ENCODE measurements around the gene NGEF. TPM values are rescaled to one million over a fixed set of nuclear protein-coding genes. Genes with fewer than 3 reads are reported as not detected.
A peak's percentile ranks its signal among the peaks of the same experiment; 100 is the strongest.

Gene NGEF
- total RNA-seq, 2 experiments from 2014 or later: not detected

DNA sequence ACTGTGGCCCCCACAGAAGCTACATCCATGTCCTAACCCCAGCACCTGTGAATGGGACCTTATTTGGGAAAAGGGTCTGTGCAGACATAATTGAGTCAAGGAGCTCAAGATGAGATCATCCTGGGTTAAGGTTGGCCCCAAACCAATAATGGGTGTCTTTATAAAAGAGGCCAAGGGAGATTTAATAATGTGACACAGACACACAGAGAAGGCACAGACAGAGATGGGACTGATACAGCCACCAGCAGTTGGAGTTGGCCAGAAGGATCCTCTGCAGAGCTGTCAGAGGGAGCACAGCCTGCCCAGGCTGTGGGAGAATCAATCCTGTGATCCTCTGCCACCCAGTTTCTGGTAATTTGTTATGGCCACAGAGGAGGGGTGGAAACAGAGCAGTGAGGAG lies 116.9 kb downstream of the NGEF start:
- H3K4me1 Mint-ChIP-seq (ENCODE audit: low read depth): no peaks in the 10 kb centered on the region
- no peaks in the 10 kb centered on the region for H3K4me1 ChIP-seq (ENCODE audit: insufficient read depth, low read length)
- POLR2A ChIA-PET: no interaction called here

DNA sequence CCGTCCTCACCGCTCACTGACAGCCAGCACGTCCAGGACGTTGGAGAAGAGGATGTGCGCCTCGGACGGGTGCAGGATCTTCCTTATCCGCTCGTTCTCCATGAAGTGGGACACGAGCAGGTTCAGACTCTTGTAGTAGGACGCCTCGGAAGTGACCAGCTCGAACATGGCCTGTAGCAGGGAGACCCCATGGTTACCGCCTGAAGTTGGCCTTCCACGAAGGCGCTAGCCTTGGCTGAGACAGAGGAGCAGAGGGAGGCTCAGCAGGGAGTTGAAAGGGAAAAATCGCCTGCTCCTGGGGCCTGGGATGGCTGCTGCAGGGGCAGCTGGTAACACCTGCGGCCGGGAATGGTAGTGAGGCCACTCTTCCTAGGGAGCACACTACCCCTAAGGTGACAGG lies 118.3 kb downstream of the NGEF start:
- Mint-ChIP-seq H3K36me3 (ENCODE audit: low read depth) (no peaks in the 10 kb centered on the region), H3K27me3 (peaks cover 25% of the 10 kb centered on the region), H3K9me3 (no peaks in the 10 kb centered on the region), H3K4me3 (no peak overlapping the region), H3K27ac (no peak overlapping the region), H3K4me1 (ENCODE audit: low read depth) (no peaks in the 10 kb centered on the region)
- no peaks in the 10 kb centered on the region for H3K9me3 ChIP-seq (ENCODE audit: control insufficient read depth in 1 of 2, insufficient read depth in 1 of 2, low read length in 2 of 2)
- H3K27me3 ChIP-seq (ENCODE audit: control insufficient read depth in 1 of 2, insufficient read depth in 2 of 2, low read length in 2 of 2): peaks cover 3 to 13% of the 10 kb centered on the region in 2 experiments
- no peak for ATAC-seq (ENCODE audit: poor library complexity)
- H3K4me3 ChIP-seq (ENCODE audit: low read length): no peak overlapping the region
- H3K36me3 ChIP-seq (ENCODE audit: insufficient read depth, low read length): no peaks in the 10 kb centered on the region
- H3K27ac ChIP-seq (ENCODE audit: low read depth in 1 of 2, low read length in 2 of 2): no peak overlapping the region
- ChIA-PET CTCF (no interaction called here), POLR2A (no interaction called here)
- TF ChIP-seq, protein P1, sequence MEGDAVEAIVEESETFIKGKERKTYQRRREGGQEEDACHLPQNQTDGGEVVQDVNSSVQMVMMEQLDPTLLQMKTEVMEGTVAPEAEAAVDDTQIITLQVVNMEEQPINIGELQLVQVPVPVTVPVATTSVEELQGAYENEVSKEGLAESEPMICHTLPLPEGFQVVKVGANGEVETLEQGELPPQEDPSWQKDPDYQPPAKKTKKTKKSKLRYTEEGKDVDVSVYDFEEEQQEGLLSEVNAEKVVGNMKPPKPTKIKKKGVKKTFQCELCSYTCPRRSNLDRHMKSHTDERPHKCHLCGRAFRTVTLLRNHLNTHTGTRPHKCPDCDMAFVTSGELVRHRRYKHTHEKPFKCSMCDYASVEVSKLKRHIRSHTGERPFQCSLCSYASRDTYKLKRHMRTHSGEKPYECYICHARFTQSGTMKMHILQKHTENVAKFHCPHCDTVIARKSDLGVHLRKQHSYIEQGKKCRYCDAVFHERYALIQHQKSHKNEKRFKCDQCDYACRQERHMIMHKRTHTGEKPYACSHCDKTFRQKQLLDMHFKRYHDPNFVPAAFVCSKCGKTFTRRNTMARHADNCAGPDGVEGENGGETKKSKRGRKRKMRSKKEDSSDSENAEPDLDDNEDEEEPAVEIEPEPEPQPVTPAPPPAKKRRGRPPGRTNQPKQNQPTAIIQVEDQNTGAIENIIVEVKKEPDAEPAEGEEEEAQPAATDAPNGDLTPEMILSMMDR (IDR thresholded peaks at IDR 0.05): no peak
- intact Hi-C loops (cut with DNase I, micrococcal nuclease): no loop called here
- peak in 1 of 14 experiments; percentile 12 for DNase-seq
- H3K4me1 ChIP-seq (ENCODE audit: insufficient read depth, low read length): no peaks in the 10 kb centered on the region

More for the DNA sequence above, 116.9 kb downstream of the NGEF start:
- no peak overlapping the region for H3K27ac ChIP-seq (ENCODE audit: low read depth in 1 of 2, low read length in 2 of 2)
- ATAC-seq (ENCODE audit: poor library complexity) (no peak), DNase-seq (no peak)
- no peak overlapping the region for H3K27ac Mint-ChIP-seq
- H3K4me3 ChIP-seq (ENCODE audit: low read length): no peak overlapping the region
- no peaks in the 10 kb centered on the region for H3K36me3 Mint-ChIP-seq (ENCODE audit: low read depth)
- no peaks in the 10 kb centered on the region for H3K9me3 Mint-ChIP-seq
- peaks cover under 1 to 8% of the 10 kb centered on the region in 2 experiments for H3K27me3 ChIP-seq (ENCODE audit: control insufficient read depth in 1 of 2, insufficient read depth in 2 of 2, low read length in 2 of 2)
- peaks cover 19% of the 10 kb centered on the region for H3K27me3 Mint-ChIP-seq
- CTCF ChIA-PET: no interaction called here
- H3K36me3 ChIP-seq (ENCODE audit: insufficient read depth, low read length): no peaks in the 10 kb centered on the region
- intact Hi-C loops (cut with DNase I, micrococcal nuclease): no loop called here
- TF ChIP-seq, protein P1 (IDR thresholded peaks at IDR 0.05): no peak
- peaks cover 0 to 3% of the 10 kb centered on the region in 2 experiments for H3K9me3 ChIP-seq (ENCODE audit: control insufficient read depth in 1 of 2, insufficient read depth in 1 of 2, low read length in 2 of 2)
- no peak overlapping the region for H3K4me3 Mint-ChIP-seq

DNA sequence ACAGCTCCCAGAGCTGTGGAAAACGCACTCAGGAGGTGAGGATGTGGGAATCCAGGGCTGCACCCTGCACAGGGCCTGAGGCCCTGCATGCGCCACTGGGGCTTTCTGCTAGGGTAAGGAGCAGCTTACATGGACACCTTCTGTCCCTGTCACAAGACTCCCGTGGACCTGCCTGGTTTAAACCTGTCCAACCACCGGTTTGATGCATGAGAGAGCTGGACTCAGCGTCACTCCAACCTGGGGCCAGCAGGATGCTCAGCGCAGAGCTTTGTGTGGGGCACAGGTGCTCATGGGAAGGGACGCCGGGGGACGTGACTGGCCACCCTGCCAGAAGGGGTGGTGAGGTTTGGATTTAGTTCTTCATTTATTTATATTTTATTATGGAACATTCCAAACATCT lies 118.8 kb downstream of the NGEF start:
- no peak overlapping the region for H3K27ac Mint-ChIP-seq
- Histone ChIP-seq H3K27ac (ENCODE audit: low read depth in 1 of 2, low read length in 2 of 2) (no peak overlapping the region), H3K9me3 (ENCODE audit: control insufficient read depth in 1 of 2, insufficient read depth in 1 of 2, low read length in 2 of 2) (no peaks in the 10 kb centered on the region), H3K4me1 (ENCODE audit: insufficient read depth, low read length) (no peaks in the 10 kb centered on the region), H3K27me3 (ENCODE audit: control insufficient read depth in 1 of 2, insufficient read depth in 2 of 2, low read length in 2 of 2) (peaks cover 3 to 13% of the 10 kb centered on the region in 2 experiments), H3K4me3 (ENCODE audit: low read length) (no peak overlapping the region), H3K36me3 (ENCODE audit: insufficient read depth, low read length) (no peaks in the 10 kb centered on the region)
- no peak overlapping the region for H3K4me3 Mint-ChIP-seq
- intact Hi-C loops (cut with DNase I, micrococcal nuclease): no loop called here
- DNase-seq: no peak
- H3K27me3 Mint-ChIP-seq: peaks cover 26% of the 10 kb centered on the region
- ATAC-seq (ENCODE audit: poor library complexity): no peak
- H3K4me1 Mint-ChIP-seq (ENCODE audit: low read depth): no peaks in the 10 kb centered on the region
- CTCF ChIA-PET: no interaction called here
- TF ChIP-seq, protein P1 (IDR thresholded peaks at IDR 0.05): no peak
- H3K36me3 Mint-ChIP-seq (ENCODE audit: low read depth): no peaks in the 10 kb centered on the region
- POLR2A ChIA-PET: no interaction called here
- H3K9me3 Mint-ChIP-seq: no peaks in the 10 kb centered on the region

Measured in CD4-positive, alpha-beta T cell (primary cell).